GM12874 (cell line): ENCODE data around the gene TRMT44.
A peak's percentile ranks its signal among the peaks of the same experiment; 100 is the strongest.

Source experiments
- TF ChIP-seq, protein P1 (sequence below): IDR thresholded peaks from 2 replicates; pipeline ENCODE4 v1.5.1; 2011; ENCODE audit warnings: low read depth, mild to moderate bottlenecking, control low read depth, low read length, moderate library complexity; ENCODE audit not compliant: insufficient read depth

TRMT44 gene

GRCh38 chr4:8417071-8417614 is 23.4 kb upstream of the TRMT44 start:
- TF ChIP-seq, protein P1, sequence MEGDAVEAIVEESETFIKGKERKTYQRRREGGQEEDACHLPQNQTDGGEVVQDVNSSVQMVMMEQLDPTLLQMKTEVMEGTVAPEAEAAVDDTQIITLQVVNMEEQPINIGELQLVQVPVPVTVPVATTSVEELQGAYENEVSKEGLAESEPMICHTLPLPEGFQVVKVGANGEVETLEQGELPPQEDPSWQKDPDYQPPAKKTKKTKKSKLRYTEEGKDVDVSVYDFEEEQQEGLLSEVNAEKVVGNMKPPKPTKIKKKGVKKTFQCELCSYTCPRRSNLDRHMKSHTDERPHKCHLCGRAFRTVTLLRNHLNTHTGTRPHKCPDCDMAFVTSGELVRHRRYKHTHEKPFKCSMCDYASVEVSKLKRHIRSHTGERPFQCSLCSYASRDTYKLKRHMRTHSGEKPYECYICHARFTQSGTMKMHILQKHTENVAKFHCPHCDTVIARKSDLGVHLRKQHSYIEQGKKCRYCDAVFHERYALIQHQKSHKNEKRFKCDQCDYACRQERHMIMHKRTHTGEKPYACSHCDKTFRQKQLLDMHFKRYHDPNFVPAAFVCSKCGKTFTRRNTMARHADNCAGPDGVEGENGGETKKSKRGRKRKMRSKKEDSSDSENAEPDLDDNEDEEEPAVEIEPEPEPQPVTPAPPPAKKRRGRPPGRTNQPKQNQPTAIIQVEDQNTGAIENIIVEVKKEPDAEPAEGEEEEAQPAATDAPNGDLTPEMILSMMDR: no peak

DNA sequence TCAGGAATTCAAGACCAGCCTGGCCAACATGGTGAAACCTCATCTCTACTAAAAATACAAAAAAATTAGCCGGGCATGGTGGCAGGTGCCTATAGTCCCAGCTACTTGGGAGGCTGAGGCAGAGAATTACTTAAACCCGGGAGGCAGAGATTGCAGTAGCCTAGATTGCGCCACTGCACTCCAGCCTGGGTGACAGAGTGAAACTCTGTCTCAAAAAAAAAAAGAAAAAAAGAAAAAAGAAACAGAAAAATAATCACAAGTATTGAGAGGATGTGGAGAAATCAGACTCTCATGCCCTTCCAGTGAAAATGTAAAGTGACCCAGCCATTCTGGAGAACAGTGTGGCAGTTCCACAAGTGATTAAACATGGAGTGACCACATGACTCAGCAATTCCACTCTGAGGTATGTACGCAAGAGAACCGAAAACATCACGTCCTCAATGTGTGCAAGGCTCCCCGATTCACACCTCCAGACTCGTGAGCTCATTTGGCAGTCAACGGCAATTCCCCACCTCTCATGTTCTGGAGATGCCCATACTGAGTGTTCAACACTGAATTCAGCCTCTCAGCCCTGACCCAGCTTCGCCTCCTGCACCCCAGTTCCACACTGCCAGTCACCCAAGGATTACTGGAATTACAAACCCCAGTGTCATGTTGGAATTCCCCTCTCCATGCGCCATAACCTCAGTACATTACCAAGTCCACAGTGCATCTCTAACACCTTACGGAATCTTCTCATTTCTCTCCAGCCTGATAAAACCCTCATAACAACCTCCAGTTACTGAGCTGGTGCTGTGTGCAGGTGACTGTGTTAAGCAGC is 21.1 kb upstream of the TRMT44 start:
- TF ChIP-seq, protein P1: no peak

DNA sequence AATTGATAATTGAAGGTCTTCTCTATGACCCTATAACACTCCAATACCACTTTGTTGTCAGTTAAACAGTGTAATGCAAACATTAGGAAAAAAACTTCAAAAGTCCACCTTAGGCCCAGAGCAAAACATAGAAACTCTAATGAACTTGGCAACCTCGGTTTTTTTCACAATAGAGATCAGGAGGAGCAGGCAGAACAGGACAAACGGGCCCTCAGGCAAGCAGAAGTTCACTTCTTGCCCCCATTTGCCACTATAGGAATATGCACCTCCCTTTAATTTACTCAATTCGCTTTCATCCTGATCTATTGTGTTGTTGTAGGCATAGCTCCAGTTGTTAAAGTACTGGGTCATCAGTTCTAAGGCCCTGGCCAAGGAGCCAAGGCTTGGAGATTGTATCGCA is 18.2 kb upstream of the TRMT44 start:
- TF ChIP-seq, protein P1: no peak

- TF ChIP-seq, protein P1: no peak
Measured at GRCh38 chr4:8422786-8423185, 17.8 kb upstream of the TRMT44 start.

- TF ChIP-seq, protein P1: no peak
Measured at GRCh38 chr4:8427262-8427661, 13.3 kb upstream of the TRMT44 start.

GRCh38 chr4:8427761-8428287 is 12.8 kb upstream of the TRMT44 start:
- TF ChIP-seq, protein P1: no peak

DNA sequence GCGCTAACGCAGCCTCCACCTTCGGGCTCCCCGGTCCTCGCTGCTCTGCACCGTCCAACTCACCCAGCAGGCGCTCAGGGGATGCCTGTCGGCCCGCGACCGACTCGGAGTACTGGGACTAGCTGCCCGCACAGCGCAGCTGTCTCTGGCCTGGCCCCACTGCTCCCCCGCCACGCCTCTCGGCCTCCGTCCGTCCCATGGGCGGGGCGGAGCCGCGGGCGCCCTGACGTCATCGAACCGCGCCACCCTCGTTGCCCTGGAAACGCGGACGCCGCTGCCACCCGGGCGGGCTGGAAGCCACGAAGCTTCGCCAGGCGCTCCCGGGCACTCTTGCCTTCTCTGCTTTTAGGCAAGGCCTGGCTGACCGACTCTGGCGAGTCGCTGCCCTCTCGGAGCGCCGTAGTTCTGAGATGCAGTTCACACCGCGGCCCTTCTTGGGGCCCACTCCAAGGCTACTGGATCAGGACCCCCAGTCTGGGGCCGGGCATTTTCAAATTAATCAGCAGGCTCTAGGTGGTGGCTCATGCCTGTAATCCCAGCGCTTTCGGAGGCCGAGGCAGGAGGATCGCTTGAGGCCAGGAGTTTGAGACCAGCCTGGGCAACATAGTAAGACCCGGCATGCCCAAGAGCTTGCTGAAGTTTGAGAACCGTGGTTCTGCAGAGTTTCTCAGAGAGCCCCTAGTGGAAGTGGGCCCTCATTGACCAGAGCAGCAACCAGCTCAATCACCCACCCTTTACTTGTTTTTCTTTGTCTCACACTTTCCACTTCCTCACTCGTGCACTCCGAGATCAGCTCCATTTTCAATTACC is 12.1 kb upstream of the TRMT44 start:
- TF ChIP-seq, protein P1: peak; percentile 38
